Astrocyte of the hippocampus (primary cell): ENCODE measurements around the gene PAGR1.
"Not testable (repeated sequence)": the region's sequence is repeated elsewhere in the genome, so short reads cannot be mapped to it uniquely, and the experiment has no call there.

Source experiments
- DNase-seq: peaks from one replicate; pipeline ENCODE4 v3.0.0; 2011; ENCODE audit warnings: low read depth, low spot score

The PAGR1 gene

GRCh38 chr16:29811896-29812665, 3.9 kb upstream of the PAGR1 start, which contains the start of gene PRRT2:
Gene PRRT2 (plus strand): TSS chr16:29812193. CDS start chr16:29813055, 862 bp downstream.
- peak; percentile 79 for DNase-seq

DNA sequence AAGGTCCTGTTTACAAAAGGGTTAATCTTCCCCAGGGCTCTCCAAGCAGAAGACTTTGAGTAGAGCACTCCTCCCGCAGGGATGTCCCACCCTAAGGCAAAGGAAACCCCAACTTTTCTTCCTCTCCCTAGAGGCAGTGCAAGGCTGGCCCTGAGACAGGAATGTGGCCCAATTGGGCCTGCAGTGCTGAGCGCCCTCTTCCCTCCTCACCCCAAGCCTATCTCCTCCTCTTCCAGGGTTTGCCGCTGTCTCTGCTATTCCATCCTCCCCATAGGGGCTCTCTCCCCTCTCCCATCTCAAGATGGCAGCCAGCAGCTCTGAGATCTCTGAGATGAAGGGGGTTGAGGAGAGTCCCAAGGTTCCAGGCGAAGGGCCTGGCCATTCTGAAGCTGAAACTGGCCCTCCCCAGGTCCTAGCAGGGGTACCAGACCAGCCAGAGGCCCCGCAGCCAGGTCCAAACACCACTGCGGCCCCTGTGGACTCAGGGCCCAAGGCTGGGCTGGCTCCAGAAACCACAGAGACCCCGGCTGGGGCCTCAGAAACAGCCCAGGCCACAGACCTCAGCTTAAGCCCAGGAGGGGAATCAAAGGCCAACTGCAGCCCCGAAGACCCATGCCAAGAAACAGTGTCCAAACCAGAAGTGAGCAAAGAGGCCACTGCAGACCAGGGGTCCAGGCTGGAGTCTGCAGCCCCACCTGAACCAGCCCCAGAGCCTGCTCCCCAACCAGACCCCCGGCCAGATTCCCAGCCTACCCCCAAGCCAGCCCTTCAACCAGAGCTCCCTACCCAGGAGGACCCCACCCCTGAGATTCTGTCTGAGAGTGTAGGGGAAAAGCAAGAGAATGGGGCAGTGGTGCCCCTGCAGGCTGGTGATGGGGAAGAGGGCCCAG, 3.0 kb upstream of the PAGR1 start:
- DNase-seq, result no peak

- DNase-seq, result no peak
Measured at GRCh38 chr16:29813644-29814562, 2.0 kb upstream of the PAGR1 start.

DNA sequence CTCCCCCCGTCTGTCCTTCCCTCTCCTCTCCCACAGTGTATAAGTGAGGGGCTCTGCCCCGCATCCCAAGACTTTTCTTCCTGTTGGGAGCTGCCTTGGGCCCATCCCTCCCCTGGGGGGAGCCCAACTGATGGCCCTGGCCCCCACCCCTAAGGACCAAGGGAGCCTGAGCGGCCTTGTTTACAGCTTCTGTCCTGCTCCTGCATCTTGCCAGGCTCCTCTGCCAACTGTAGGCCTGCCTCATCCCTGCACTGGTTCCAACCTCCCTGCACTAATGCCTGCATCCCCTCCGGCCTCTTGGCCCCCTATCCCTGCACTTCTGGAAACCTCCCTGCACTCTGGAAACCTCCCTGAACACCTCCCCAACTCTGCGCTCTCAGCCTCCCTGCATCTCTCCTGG, 1.4 kb upstream of the PAGR1 start:
- no peak for DNase-seq

GRCh38 chr16:29815032-29815721, 775 bp upstream of the PAGR1 start:
- DNase-seq, result peak; percentile 28

GRCh38 chr16:29816694-29817441, 916 bp downstream of the PAGR1 start:
- DNase-seq, result peak; percentile 81

- DNase-seq, result no peak
Measured at GRCh38 chr16:29818082-29818481, 2.1 kb downstream of the PAGR1 start.

GRCh38 chr16:29819506-29819905, 3.6 kb downstream of the PAGR1 start:
- no peak for DNase-seq

GRCh38 chr16:29820271-29820701, 4.3 kb downstream of the PAGR1 start, which contains the start of gene MVP:
Gene MVP (plus strand): TSS chr16:29820462. CDS start chr16:29830550, 10,088 bp downstream.
- peak; percentile 71 for DNase-seq

- DNase-seq, result peak; percentile 35
Measured at GRCh38 chr16:29820730-29821642, 5.0 kb downstream of the PAGR1 start.

- peak; percentile 82 for DNase-seq
Measured at GRCh38 chr16:29821643-29822115, 5.7 kb downstream of the PAGR1 start.

GRCh38 chr16:29824589-29825144, 8.7 kb downstream of the PAGR1 start:
- peak; percentile 57 for DNase-seq

DNA sequence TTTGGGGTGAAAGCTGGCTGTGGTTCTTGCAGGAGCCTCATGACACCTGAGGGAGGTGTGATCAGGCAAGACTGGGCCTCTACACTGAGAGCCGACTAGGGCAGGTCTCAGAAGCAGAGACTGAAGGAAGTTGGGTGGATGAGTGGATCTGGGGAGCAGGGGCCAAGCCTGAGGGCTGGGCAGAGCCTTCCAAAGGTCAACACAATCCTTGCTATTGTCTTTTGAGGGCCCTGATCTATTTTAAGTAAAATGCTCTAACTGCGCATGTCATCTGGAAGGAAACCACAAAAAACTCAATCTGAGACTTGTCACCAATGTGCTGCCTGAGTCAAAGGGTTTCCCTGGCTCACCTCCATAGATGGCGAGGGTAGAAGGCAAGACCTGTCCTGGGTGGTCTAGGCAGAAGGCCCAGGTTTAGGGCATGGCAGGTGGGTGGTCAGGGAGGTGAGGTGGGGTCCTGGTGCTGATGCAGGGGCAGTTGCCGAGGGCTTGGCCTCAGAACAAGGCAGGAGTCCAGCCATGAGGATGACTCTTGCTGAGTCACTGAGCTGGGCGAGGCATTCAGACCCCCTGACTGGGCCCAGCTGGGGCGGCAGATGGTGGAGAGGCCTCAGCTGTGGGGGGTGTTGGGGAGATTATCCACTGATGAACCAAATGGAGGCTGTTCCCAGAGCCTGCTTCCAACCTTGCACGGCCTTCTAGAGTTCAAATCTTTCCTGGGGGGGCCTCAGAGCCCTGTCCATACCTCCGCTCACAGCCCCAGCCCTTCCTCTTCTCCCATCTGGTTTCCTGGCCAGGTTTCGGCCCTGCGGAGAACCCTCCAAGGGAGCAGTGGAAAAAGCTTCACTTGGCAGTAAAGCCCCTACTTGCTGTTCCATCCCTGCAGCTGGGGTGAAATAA, 9.4 kb downstream of the PAGR1 start:
- peak; percentile 80 for DNase-seq

DNA sequence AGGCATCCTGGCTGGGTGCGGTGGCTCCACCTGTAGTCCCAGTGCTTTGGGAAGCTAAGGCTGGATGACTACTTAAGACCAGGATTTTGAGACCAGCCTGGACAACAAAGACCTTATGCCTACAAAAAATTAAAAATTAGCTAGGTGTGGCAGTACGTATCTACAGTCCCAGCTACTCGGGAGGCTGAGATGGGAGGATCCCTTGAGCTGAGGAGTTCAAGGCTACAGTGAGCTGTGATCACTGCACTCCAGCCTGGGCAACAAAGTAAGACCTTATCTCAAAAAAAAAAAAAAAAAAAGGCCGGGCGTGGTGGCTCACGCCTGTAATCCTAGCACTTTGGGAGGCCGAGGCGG, 10.4 kb downstream of the PAGR1 start:
- no peak for DNase-seq

DNA sequence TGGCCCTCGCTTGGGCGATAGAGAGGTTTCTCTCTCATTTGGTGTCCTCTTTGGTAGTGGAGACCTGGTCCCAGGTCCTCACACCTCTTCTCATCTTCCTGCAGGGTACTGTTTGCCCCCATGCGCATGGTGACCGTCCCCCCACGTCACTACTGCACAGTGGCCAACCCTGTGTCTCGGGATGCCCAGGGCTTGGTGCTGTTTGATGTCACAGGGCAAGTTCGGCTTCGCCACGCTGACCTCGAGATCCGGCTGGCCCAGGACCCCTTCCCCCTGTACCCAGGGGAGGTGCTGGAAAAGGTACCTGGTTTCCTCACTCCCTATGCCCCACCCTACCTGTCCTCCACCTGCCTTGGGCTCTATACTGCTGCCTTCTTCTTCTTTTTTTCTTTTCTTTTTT, 14.8 kb downstream of the PAGR1 start:
- DNase-seq, result no peak

DNA sequence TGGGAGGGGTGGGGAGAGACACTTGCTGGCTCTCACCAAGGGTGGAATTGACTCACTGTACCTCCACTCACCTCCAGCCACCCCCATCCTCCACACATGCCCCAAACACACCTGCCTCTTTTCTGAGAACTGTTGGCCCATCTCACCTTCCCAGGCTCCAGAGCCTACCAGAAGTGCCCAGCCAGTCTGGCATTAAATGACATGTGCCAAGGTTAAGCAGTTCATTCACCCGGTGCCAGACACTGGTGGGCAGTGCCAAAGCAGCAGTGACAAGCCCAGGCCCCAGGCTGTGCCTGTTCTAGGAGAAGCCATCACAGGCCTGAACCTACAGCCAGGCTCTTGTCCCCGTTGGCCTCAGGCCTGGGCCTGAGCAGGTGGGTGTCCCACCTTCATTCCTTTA, 15.5 kb downstream of the PAGR1 start:
- no peak for DNase-seq

DNA sequence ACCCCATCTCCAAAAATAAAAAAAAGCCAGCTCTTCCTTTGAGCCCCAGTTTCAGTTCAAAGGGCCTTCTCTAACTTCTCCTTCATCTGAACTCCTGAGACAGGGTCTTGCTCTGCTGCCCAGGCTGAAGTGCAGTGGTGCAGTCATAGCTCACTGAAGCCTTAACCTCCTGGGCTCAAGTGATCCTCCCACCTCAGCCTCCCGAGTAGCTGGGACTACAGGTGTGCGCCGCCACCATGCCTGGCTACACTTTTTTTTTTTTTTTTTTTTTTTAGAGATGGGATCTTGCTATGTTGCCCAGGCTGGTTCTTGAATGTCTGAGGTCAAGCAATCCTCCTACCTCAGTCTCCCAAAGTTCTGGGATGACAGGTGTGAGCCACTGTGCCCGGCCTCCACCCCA, 17.3 kb downstream of the PAGR1 start:
- not testable (repeated sequence) for DNase-seq

DNA sequence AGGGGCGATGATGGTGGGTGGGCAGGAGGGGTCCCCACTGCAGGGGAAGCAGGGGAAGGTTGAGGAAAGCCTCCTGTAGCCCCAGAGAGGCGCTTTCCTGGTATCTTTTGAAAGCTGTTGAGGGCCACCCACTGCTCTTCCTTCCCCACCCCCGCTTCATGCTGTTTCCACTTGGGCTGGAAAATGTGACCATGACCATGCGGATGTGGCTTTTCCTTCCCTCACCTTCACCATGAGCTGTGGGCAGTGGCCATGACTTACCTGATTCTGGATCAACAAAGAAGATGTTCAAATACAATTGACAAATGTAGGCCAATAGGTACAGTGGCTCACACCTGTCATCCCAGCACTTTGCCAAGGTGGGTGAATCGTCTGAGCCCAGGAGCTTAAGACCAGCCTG, 18.1 kb downstream of the PAGR1 start:
- DNase-seq, result no peak
